ENCODE measurements around the gene ACLY.

DNA sequence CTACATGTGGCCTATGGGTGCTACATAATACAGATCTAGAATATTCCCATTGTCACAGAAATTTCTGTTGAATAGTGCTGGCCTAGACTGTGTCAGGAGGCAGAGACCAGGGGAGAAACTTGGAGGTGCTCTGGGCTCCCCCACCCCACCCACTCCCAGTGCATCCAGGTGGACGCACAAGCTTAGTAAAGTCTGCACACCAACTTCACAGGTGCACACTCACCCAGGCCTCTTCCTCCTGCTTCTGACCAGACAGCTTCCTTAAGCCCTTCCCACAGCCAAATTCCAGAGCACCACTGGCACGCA is 40.2 kb upstream of the ACLY start:
- TF ChIP-seq, protein P1, sequence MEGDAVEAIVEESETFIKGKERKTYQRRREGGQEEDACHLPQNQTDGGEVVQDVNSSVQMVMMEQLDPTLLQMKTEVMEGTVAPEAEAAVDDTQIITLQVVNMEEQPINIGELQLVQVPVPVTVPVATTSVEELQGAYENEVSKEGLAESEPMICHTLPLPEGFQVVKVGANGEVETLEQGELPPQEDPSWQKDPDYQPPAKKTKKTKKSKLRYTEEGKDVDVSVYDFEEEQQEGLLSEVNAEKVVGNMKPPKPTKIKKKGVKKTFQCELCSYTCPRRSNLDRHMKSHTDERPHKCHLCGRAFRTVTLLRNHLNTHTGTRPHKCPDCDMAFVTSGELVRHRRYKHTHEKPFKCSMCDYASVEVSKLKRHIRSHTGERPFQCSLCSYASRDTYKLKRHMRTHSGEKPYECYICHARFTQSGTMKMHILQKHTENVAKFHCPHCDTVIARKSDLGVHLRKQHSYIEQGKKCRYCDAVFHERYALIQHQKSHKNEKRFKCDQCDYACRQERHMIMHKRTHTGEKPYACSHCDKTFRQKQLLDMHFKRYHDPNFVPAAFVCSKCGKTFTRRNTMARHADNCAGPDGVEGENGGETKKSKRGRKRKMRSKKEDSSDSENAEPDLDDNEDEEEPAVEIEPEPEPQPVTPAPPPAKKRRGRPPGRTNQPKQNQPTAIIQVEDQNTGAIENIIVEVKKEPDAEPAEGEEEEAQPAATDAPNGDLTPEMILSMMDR (tag by site-specific recombination; IDR thresholded peaks at IDR 0.05): no peak
- TF ChIP-seq, protein P2, sequence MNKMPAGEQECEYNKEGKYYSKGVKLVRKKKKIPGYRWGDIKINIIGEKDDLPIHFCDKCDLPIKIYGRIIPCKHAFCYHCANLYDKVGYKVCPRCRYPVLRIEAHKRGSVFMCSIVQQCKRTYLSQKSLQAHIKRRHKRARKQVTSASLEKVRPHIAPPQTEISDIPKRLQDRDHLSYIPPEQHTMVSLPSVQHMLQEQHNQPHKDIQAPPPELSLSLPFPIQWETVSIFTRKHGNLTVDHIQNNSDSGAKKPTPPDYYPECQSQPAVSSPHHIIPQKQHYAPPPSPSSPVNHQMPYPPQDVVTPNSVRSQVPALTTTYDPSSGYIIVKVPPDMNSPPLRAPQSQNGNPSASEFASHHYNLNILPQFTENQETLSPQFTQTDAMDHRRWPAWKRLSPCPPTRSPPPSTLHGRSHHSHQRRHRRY (tag by site-specific recombination; IDR thresholded peaks at IDR 0.05): no peak
- no peak for TF ChIP-seq ZNF24 (tag by site-specific recombination; IDR thresholded peaks at IDR 0.05)

Data from HEK293 (cell line).